Inferior parietal cortex (tissue), 1 donor: Measurements from ENCODE around the gene DPM2.

Source experiments
- DNase-seq: peaks from one replicate; pipeline ENCODE4 v3.0.0-alpha.2; 2016; ENCODE audit errors: extremely low spot score

DPM2 gene

GRCh38 chr9:127937388-127938297 lies at the start of gene DPM2:
TSS of gene DPM2 (minus strand) at chr9:127937854. CDS start at chr9:127937820, 34 bp downstream.
- DNase-seq = peak; percentile 89

GRCh38 chr9:127987103-127987614 lies 49.5 kb upstream of the DPM2 start:
- no peak for DNase-seq

GRCh38 chr9:127985011-127985410 lies 47.4 kb upstream of the DPM2 start:
- DNase-seq = no peak

- no peak for DNase-seq
These were observed 46.2 kb upstream of the DPM2 start for GRCh38 chr9:127983847-127984289.

GRCh38 chr9:127982912-127983311 lies 45.3 kb upstream of the DPM2 start:
- no peak for DNase-seq

- DNase-seq = no peak
These were observed 44.0 kb upstream of the DPM2 start for GRCh38 chr9:127981559-127982121.

- DNase-seq = peak; percentile 93
These were observed 43.3 kb upstream of the DPM2 start, which contains the start of gene EEIG1 for GRCh38 chr9:127980706-127981558. TSS of gene EEIG1 (minus strand) at chr9:127980989. CDS start at chr9:127980137, 852 bp downstream.

GRCh38 chr9:127980060-127980705 lies 42.5 kb upstream of the DPM2 start:
- DNase-seq = no peak

- DNase-seq = peak; percentile 76
These were observed 41.8 kb upstream of the DPM2 start for GRCh38 chr9:127979333-127980059.

- no peak for DNase-seq
These were observed 41.3 kb upstream of the DPM2 start for GRCh38 chr9:127979015-127979332.

- DNase-seq = no peak
These were observed 40.4 kb upstream of the DPM2 start for GRCh38 chr9:127977884-127978647.

- DNase-seq = no peak
These were observed 39.6 kb upstream of the DPM2 start for GRCh38 chr9:127977009-127977883.

- DNase-seq = no peak
These were observed 38.8 kb upstream of the DPM2 start for GRCh38 chr9:127976498-127976897.

- DNase-seq = no peak
These were observed 38.0 kb upstream of the DPM2 start for GRCh38 chr9:127975376-127976315.

- no peak for DNase-seq
These were observed 37.2 kb upstream of the DPM2 start for GRCh38 chr9:127974769-127975261.

GRCh38 chr9:127974001-127974768 lies 36.5 kb upstream of the DPM2 start:
- DNase-seq = no peak
